HEK293 (cell line): ENCODE results near the gene RBMS3.

ENCODE experiments used
- PBX3 ChIP-seq: sonication (generic); formaldehyde crosslinking; IDR thresholded peaks from 2 replicates; pipeline ENCODE4 v1.8.1; 2022; ENCODE audit warnings: mild to moderate bottlenecking, moderate library complexity, missing genetic modification reagents
- ZBTB11 ChIP-seq: fragments of 450-650 bp; formaldehyde crosslinking; conservative IDR thresholded peaks from 2 replicates; pipeline ENCODE4 v1.5.1; 2016; ENCODE audit warnings: low read depth, missing biosample characterization, missing genetic modification characterization
- ZBTB8A ChIP-seq: fragments of 450-650 bp; formaldehyde crosslinking; IDR thresholded peaks from 2 replicates; pipeline ENCODE4 v1.5.1; 2016; ENCODE audit warnings: missing biosample characterization, missing genetic modification characterization
- ZNF140 ChIP-seq: fragments of 450-650 bp; formaldehyde crosslinking; IDR thresholded peaks from 2 replicates; pipeline ENCODE4 v1.5.1; 2016; ENCODE audit warnings: missing biosample characterization, missing genetic modification characterization
- ZNF184 ChIP-seq: fragments of 450-650 bp; IDR thresholded peaks from 2 replicates; pipeline ENCODE4 v1.5.1; 2018; ENCODE audit warnings: missing biosample characterization, mild to moderate bottlenecking, missing genetic modification characterization
- ZNF488 ChIP-seq: fragments of 450-650 bp; formaldehyde crosslinking; IDR thresholded peaks from 2 replicates; pipeline ENCODE4 v1.5.1; 2016; ENCODE audit warnings: missing biosample characterization, missing genetic modification characterization
- ZNF785 ChIP-seq: fragments of 450-650 bp; formaldehyde crosslinking; IDR thresholded peaks from 2 replicates; pipeline ENCODE4 v1.5.1; 2016; ENCODE audit warnings: missing biosample characterization, missing genetic modification characterization
- TF ChIP-seq, protein P1 (sequence below): fragments of 450-650 bp; formaldehyde crosslinking; IDR thresholded peaks from 2 replicates; pipeline ENCODE4 v1.5.1; 2016; ENCODE audit warnings: missing biosample characterization, missing genetic modification characterization
- TF ChIP-seq, protein P2 (sequence below): fragments of 450-650 bp; formaldehyde crosslinking; IDR thresholded peaks from 2 replicates; pipeline ENCODE4 v1.5.1; 2016; ENCODE audit warnings: missing biosample characterization, missing genetic modification characterization
- TF ChIP-seq, protein P3 (sequence below): fragments of 450-650 bp; formaldehyde crosslinking; IDR thresholded peaks from 2 replicates; pipeline ENCODE4 v1.5.1; 2016; ENCODE audit warnings: missing biosample characterization, missing genetic modification characterization
- TF ChIP-seq, protein P4 (sequence below): fragments of 450-650 bp; formaldehyde crosslinking; IDR thresholded peaks from 2 replicates; pipeline ENCODE4 v1.5.1; 2016; ENCODE audit warnings: missing biosample characterization, missing genetic modification characterization

DNA sequence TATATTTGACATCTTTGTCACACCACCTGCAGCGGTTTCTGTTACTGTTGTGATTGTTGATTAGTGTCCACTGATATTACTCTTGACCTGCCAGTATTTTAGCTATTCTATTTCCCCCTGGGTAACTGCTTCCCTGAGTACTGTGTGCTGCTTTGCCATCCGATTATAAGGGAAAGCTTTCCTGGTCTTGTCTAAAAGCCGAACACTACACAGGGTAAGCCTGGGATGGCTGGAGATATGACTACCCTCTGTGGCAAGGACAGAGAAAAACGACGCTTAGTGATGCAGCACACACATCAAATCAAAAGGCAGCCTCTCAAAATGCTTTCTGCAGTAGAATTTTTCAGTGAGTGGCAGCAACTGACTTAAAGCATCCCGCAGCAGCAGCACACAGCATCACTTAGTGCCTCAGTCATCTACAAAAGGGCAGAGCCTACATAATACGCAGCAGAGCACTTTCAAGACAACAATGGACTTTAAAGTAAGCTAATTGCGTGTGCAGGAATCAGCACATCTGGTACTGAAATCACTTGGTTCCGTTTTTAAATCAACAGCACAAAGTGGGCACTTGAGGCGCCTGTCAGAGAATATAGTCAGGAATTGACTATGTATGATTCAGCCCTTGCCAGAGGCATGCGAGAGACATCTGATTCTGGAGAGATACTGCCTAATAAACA is 669.2 kb downstream of the RBMS3 start:
- TF ChIP-seq, protein P1, sequence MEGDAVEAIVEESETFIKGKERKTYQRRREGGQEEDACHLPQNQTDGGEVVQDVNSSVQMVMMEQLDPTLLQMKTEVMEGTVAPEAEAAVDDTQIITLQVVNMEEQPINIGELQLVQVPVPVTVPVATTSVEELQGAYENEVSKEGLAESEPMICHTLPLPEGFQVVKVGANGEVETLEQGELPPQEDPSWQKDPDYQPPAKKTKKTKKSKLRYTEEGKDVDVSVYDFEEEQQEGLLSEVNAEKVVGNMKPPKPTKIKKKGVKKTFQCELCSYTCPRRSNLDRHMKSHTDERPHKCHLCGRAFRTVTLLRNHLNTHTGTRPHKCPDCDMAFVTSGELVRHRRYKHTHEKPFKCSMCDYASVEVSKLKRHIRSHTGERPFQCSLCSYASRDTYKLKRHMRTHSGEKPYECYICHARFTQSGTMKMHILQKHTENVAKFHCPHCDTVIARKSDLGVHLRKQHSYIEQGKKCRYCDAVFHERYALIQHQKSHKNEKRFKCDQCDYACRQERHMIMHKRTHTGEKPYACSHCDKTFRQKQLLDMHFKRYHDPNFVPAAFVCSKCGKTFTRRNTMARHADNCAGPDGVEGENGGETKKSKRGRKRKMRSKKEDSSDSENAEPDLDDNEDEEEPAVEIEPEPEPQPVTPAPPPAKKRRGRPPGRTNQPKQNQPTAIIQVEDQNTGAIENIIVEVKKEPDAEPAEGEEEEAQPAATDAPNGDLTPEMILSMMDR, result no peak
- TF ChIP-seq PBX3 (CRISPR knock-in tag), result no peak
- TF ChIP-seq, protein P2, sequence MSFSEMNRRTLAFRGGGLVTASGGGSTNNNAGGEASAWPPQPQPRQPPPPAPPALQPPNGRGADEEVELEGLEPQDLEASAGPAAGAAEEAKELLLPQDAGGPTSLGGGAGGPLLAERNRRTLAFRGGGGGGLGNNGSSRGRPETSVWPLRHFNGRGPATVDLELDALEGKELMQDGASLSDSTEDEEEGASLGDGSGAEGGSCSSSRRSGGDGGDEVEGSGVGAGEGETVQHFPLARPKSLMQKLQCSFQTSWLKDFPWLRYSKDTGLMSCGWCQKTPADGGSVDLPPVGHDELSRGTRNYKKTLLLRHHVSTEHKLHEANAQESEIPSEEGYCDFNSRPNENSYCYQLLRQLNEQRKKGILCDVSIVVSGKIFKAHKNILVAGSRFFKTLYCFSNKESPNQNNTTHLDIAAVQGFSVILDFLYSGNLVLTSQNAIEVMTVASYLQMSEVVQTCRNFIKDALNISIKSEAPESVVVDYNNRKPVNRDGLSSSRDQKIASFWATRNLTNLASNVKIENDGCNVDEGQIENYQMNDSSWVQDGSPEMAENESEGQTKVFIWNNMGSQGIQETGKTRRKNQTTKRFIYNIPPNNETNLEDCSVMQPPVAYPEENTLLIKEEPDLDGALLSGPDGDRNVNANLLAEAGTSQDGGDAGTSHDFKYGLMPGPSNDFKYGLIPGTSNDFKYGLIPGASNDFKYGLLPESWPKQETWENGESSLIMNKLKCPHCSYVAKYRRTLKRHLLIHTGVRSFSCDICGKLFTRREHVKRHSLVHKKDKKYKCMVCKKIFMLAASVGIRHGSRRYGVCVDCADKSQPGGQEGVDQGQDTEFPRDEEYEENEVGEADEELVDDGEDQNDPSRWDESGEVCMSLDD (tag by site-specific recombination), result no peak
- no peak for TF ChIP-seq ZNF488
- TF ChIP-seq ZBTB8A, result no peak
- no peak for TF ChIP-seq ZNF140
- TF ChIP-seq, protein P3, sequence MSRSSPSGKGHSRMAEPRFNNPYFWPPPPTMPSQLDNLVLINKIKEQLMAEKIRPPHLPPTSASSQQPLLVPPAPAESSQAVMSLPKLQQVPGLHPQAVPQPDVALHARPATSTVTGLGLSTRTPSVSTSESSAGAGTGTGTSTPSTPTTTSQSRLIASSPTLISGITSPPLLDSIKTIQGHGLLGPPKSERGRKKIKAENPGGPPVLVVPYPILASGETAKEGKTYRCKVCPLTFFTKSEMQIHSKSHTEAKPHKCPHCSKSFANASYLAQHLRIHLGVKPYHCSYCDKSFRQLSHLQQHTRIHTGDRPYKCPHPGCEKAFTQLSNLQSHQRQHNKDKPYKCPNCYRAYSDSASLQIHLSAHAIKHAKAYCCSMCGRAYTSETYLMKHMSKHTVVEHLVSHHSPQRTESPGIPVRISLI (tag by site-specific recombination), result no peak
- TF ChIP-seq ZNF184 (tag by site-specific recombination), result no peak
- no peak for TF ChIP-seq ZNF785
- TF ChIP-seq ZBTB11, result no peak
- TF ChIP-seq, protein P4, sequence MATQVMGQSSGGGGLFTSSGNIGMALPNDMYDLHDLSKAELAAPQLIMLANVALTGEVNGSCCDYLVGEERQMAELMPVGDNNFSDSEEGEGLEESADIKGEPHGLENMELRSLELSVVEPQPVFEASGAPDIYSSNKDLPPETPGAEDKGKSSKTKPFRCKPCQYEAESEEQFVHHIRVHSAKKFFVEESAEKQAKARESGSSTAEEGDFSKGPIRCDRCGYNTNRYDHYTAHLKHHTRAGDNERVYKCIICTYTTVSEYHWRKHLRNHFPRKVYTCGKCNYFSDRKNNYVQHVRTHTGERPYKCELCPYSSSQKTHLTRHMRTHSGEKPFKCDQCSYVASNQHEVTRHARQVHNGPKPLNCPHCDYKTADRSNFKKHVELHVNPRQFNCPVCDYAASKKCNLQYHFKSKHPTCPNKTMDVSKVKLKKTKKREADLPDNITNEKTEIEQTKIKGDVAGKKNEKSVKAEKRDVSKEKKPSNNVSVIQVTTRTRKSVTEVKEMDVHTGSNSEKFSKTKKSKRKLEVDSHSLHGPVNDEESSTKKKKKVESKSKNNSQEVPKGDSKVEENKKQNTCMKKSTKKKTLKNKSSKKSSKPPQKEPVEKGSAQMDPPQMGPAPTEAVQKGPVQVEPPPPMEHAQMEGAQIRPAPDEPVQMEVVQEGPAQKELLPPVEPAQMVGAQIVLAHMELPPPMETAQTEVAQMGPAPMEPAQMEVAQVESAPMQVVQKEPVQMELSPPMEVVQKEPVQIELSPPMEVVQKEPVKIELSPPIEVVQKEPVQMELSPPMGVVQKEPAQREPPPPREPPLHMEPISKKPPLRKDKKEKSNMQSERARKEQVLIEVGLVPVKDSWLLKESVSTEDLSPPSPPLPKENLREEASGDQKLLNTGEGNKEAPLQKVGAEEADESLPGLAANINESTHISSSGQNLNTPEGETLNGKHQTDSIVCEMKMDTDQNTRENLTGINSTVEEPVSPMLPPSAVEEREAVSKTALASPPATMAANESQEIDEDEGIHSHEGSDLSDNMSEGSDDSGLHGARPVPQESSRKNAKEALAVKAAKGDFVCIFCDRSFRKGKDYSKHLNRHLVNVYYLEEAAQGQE (tag by site-specific recombination), result no peak
